GM23338 (cell line): ENCODE results near the gene BCL2. TPM values are rescaled to one million over a fixed set of nuclear protein-coding genes. Genes with fewer than 3 reads are reported as not detected.

ENCODE experiments used
- ATAC-seq: fragments of 200-7000 bp; cut with Tn5 transposase; 3 replicates; pipeline ENCODE4 v1.9.1; 2020
- DNase-seq: peaks from one replicate; pipeline ENCODE4 v3.0.0-alpha.2; 2015; ENCODE audit warnings: low spot score
- H2AFZ ChIP-seq: fragments of 200-600 bp; sonication (generic); 2 replicates; pipeline ENCODE4 v1.8.0; 2016; ENCODE audit warnings: antibody characterized with exemption, mild to moderate bottlenecking, moderate library complexity
- H3F3A ChIP-seq: fragments of 200-600 bp; sonication (generic); replicated peaks from 2 replicates; pipeline ENCODE4 v1.8.0; 2017; ENCODE audit warnings: antibody characterized with exemption, mixed run types, low read depth
- H3K27ac ChIP-seq: fragments of 200-600 bp; sonication (generic); 2 replicates; pipeline ENCODE4 v1.6.1; 2016; ENCODE audit warnings: low read depth
- H3K27me3 ChIP-seq: fragments of 200-600 bp; sonication (generic); 2 replicates; pipeline ENCODE4 v1.8.0; 2016; ENCODE audit warnings: mild to moderate bottlenecking, mixed run types, moderate library complexity; ENCODE audit not compliant: insufficient read depth
- H3K36me3 ChIP-seq: fragments of 200-600 bp; sonication (generic); 2 replicates; pipeline ENCODE4 v1.8.0; 2016; ENCODE audit warnings: mild to moderate bottlenecking; ENCODE audit not compliant: insufficient read depth
- H3K4me1 ChIP-seq: fragments of 200-600 bp; sonication (generic); 2 replicates; pipeline ENCODE4 v1.8.0; 2016; ENCODE audit warnings: mild to moderate bottlenecking, moderate library complexity; ENCODE audit not compliant: insufficient read depth
- H3K4me2 ChIP-seq: fragments of 200-600 bp; sonication (generic); 2 replicates; pipeline ENCODE4 v1.7.1; 2017; ENCODE audit warnings: mixed run types
- H3K4me3 ChIP-seq: fragments of 200-600 bp; sonication (generic); 2 replicates; pipeline ENCODE4 v1.6.1; 2016; ENCODE audit warnings: mixed run types
- H3K79me2 ChIP-seq: fragments of 200-600 bp; sonication (generic); replicated peaks from 2 replicates; pipeline ENCODE4 v1.8.0; 2017; ENCODE audit warnings: mild to moderate bottlenecking; ENCODE audit not compliant: insufficient read depth
- H3K9me2 ChIP-seq: fragments of 200-600 bp; sonication (generic); 2 replicates; pipeline ENCODE4 v1.8.0; 2017; ENCODE audit not compliant: insufficient read depth
- H4K20me1 ChIP-seq: fragments of 200-600 bp; sonication (generic); replicated peaks from 2 replicates; pipeline ENCODE4 v1.8.0; 2017; ENCODE audit warnings: mild to moderate bottlenecking; ENCODE audit not compliant: insufficient read depth
- H3K27ac Mint-ChIP-seq: 2 replicates; pipeline ENCODE4 v1.8.0; 2020; ENCODE audit warnings: inconsistent platforms, mild to moderate bottlenecking, moderate library complexity, mixed read lengths
- H3K27me3 Mint-ChIP-seq: 3 replicates; pipeline ENCODE4 v1.8.0; 2022; ENCODE audit warnings: low read depth, mild to moderate bottlenecking, moderate library complexity, mixed read lengths, inconsistent platforms; ENCODE audit not compliant: insufficient read depth, poor library complexity
- H3K36me3 Mint-ChIP-seq: 3 replicates; pipeline ENCODE4 v1.8.0; 2021; ENCODE audit warnings: low read depth, mild to moderate bottlenecking, inconsistent platforms, moderate library complexity, mixed read lengths
- H3K4me1 Mint-ChIP-seq: 3 replicates; pipeline ENCODE4 v1.8.0; 2020; ENCODE audit warnings: mild to moderate bottlenecking, inconsistent platforms, mixed read lengths
- H3K4me3 Mint-ChIP-seq: 3 replicates; pipeline ENCODE4 v1.8.0; 2021; ENCODE audit warnings: moderate library complexity, mild to moderate bottlenecking, inconsistent platforms, mixed read lengths
- H3K9me3 Mint-ChIP-seq: 3 replicates; pipeline ENCODE4 v1.8.0; 2020; ENCODE audit warnings: moderate library complexity, mild to moderate bottlenecking, inconsistent platforms, mixed read lengths
- CREB1 ChIP-seq: fragments of 250-450 bp; sonication (Bioruptor Pico); IDR thresholded peaks from 2 replicates; pipeline ENCODE4 v1.5.0; 2020; ENCODE audit warnings: low read depth, mild to moderate bottlenecking, moderate library complexity
- CTCF ChIP-seq, 2 experiments: fragments of 200-600 bp in 1 of 2; sonication (generic) in 1 of 2; conservative IDR thresholded peaks; 2 replicates each; pipeline versions ENCODE4 v1.5.1 to v1.6.1; 2016 to 2017; ENCODE audit warnings: antibody characterized with exemption in 2 of 2, low read depth in 2 of 2, mild to moderate bottlenecking in 2 of 2, moderate library complexity in 1 of 2
- ETS1 ChIP-seq: IDR thresholded peaks from 2 replicates; pipeline ENCODE4 v1.6.1; 2016; ENCODE audit warnings: antibody characterized with exemption
- EZH2 ChIP-seq: fragments of 200-600 bp; sonication (generic); IDR thresholded peaks from one replicate; pipeline ENCODE4 v1.8.0; 2017; ENCODE audit warnings: antibody characterized with exemption, mild to moderate bottlenecking, low read depth; ENCODE audit not compliant: unreplicated experiment
- EZH2phosphoT487 ChIP-seq: fragments of 200-600 bp; sonication (generic); IDR thresholded peaks from one replicate; pipeline ENCODE4 v1.8.1; 2018; ENCODE audit warnings: antibody characterized with exemption; ENCODE audit not compliant: unreplicated experiment
- JUNB ChIP-seq: IDR thresholded peaks from one replicate; pipeline ENCODE4 v1.6.1; 2016; ENCODE audit warnings: antibody characterized with exemption; ENCODE audit not compliant: unreplicated experiment
- NANOG ChIP-seq: IDR thresholded peaks from 2 replicates; pipeline ENCODE4 v1.6.1; 2016; ENCODE audit warnings: antibody characterized with exemption, borderline replicate concordance
- POLR2AphosphoS5 ChIP-seq: IDR thresholded peaks from 2 replicates; pipeline ENCODE4 v1.6.1; 2016; ENCODE audit warnings: antibody characterized with exemption, low read depth
- STAT1 ChIP-seq: IDR thresholded peaks from one replicate; pipeline ENCODE4 v1.6.1; 2016; ENCODE audit warnings: antibody characterized with exemption; ENCODE audit not compliant: unreplicated experiment
- ZNF114 ChIP-seq: fragments of 250-450 bp; sonication (Bioruptor Pico); IDR thresholded peaks from 2 replicates; pipeline ENCODE4 v1.5.0; 2020; ENCODE audit warnings: mild to moderate bottlenecking, moderate library complexity
- ZNF331 ChIP-seq: fragments of 250-450 bp; sonication (Bioruptor Pico); IDR thresholded peaks from 2 replicates; pipeline ENCODE4 v1.5.0; 2020; ENCODE audit warnings: low read depth, mild to moderate bottlenecking, moderate library complexity
- ZNF462 ChIP-seq: fragments of 250-450 bp; sonication (Bioruptor Pico); IDR thresholded peaks from 2 replicates; pipeline ENCODE4 v1.5.0; 2020; ENCODE audit warnings: mild to moderate bottlenecking, moderate library complexity
- polyA plus RNA-seq: library from polyadenylated mRNA; unstranded; fragments of >200 nt; fragmentation: Nextera tagmentation; extraction: Ambion mirVana; gene quantifications from 2 replicates; pipeline ENCODE4 v1.2.1, GENCODE V29; 2016
- total RNA-seq: library from RNA; depleted of rRNA; stranded (reverse); fragments of >200 nt; shearing (Covaris generic); gene quantifications from 2 replicates; pipeline ENCODE4 v1.2.3, GENCODE V29; 2014

Gene BCL2
- total and polyA plus RNA-seq, 2 experiments from 2014 or later = 1.2 to 4.0 TPM

- TF ChIP-seq CTCF (conservative IDR thresholded peaks at IDR 0.05; ENCODE audit: low read depth in 2 of 2) (no peak), ETS1 (no peak), ZNF331 (CRISPR knock-in tag) (no peak), ZNF114 (CRISPR knock-in tag) (no peak), STAT1 (no peak), EZH2 (no peak)
Observed at GRCh38 chr18:63329431-63330145, 10.0 kb upstream of the BCL2 start (continued).

- no peaks in the 10 kb centered on the region for H3K9me3 Mint-ChIP-seq
- no peak overlapping the region for H3K4me3 ChIP-seq
- H3F3A ChIP-seq = no peaks in the 10 kb centered on the region
- H3K36me3 ChIP-seq = no peaks in the 10 kb centered on the region
- no peaks in the 10 kb centered on the region for H3K79me2 ChIP-seq
- H3K36me3 Mint-ChIP-seq = peaks cover 1% of the 10 kb centered on the region; the same call in 2 of the 3 replicates
- H2AFZ ChIP-seq = no peak overlapping the region
- H3K4me1 Mint-ChIP-seq = peaks cover 10% of the 10 kb centered on the region
- H3K27me3 Mint-ChIP-seq = peaks cover 4% of the 10 kb centered on the region
- H3K9me2 ChIP-seq = no peaks in the 10 kb centered on the region
- no peak for ATAC-seq
- H3K4me1 ChIP-seq = peaks cover 8% of the 10 kb centered on the region; the same call in 1 of the 2 replicates
- no peak overlapping the region for H3K27ac Mint-ChIP-seq
- no peak overlapping the region for H3K4me2 ChIP-seq
- H3K27me3 ChIP-seq = peaks cover 13% of the 10 kb centered on the region
- no peak for DNase-seq
- H3K4me3 Mint-ChIP-seq = no peak overlapping the region
- H3K27ac ChIP-seq = no peak overlapping the region
- H4K20me1 ChIP-seq = no peaks in the 10 kb centered on the region
- TF ChIP-seq EZH2phosphoT487 = no peak
- TF ChIP-seq ZNF114 (CRISPR knock-in tag) = no peak
- TF ChIP-seq EZH2 = no peak
- TF ChIP-seq CREB1 (CRISPR knock-in tag) = no peak
- TF ChIP-seq ZNF462 (CRISPR knock-in tag) = no peak
- TF ChIP-seq STAT1 = no peak
- no peak for TF ChIP-seq POLR2AphosphoS5
- no peak for TF ChIP-seq ZNF331 (CRISPR knock-in tag)
- TF ChIP-seq NANOG = no peak
- TF ChIP-seq JUNB = no peak
- no peak for TF ChIP-seq ETS1
Observed at GRCh38 chr18:63326011-63326410, 6.4 kb upstream of the BCL2 start.
